ENCODE results near the gene ENPP6.
A peak's percentile ranks its signal among the peaks of the same experiment; 100 is the strongest.

The ENPP6 gene

DNA sequence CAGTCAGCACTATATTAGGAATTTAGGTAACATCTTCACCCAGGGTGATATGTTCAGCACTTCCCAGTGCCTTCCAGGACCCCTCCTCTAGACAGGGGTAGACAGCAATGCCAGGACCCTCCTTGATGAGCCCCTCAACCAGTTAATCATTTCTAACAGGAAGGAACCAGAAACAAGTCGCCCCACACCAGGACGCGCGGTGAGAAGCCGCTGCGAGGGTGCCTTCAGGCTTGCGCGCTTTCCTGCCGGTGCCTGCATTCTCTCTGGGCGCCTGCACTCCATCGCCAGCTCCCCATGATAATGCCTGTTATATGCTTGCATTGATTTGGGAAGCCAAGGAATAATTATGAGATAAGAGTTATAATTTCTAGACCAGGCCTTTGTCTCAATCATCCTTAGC lies 116.0 kb downstream of the ENPP6 start:
- DNase-seq (ENCODE audit: low read depth), result no peak
- no peak overlapping the region for H3K4me3 ChIP-seq (ENCODE audit: low read depth, low read length)
- TF ChIP-seq, protein P1, sequence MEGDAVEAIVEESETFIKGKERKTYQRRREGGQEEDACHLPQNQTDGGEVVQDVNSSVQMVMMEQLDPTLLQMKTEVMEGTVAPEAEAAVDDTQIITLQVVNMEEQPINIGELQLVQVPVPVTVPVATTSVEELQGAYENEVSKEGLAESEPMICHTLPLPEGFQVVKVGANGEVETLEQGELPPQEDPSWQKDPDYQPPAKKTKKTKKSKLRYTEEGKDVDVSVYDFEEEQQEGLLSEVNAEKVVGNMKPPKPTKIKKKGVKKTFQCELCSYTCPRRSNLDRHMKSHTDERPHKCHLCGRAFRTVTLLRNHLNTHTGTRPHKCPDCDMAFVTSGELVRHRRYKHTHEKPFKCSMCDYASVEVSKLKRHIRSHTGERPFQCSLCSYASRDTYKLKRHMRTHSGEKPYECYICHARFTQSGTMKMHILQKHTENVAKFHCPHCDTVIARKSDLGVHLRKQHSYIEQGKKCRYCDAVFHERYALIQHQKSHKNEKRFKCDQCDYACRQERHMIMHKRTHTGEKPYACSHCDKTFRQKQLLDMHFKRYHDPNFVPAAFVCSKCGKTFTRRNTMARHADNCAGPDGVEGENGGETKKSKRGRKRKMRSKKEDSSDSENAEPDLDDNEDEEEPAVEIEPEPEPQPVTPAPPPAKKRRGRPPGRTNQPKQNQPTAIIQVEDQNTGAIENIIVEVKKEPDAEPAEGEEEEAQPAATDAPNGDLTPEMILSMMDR (IDR thresholded peaks at IDR 0.05; ENCODE audit: insufficient read depth, low read depth, low read length, missing control alignments), result no peak

DNA sequence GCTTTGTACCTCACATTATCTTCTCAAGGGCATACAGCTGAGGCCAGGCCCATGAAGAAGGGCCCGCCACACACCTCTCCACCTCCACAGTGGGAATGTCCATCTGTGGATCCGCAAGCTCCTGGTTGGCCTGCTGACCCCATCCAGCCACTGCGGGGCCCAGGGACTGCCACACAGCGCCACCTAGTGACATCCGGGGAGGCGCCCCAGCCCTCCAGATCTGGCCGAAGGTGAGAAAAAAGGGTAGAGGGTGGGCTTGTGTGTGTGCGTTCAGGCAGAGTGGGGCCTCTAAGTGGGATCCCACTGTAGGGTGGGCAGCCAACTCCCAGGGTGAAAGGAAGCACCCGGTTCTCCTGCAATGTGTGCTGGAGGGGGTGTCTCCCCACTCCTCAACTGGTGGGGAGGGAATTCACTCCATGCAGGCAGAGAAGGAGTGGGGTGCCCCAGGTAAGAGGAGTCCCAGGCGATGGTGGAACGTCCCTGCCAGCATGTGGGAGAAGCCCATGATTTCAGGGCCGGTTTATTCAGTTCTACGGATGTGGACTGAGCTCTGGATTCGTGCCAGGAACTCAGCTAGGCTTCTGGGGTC lies 117.3 kb downstream of the ENPP6 start:
- no peak overlapping the region for H3K4me3 ChIP-seq (ENCODE audit: low read depth, low read length)
- peak; percentile 48 for DNase-seq (ENCODE audit: low read depth)
- TF ChIP-seq, protein P1 (IDR thresholded peaks at IDR 0.05; ENCODE audit: insufficient read depth, low read depth, low read length, missing control alignments), result peak; percentile 90

DNA sequence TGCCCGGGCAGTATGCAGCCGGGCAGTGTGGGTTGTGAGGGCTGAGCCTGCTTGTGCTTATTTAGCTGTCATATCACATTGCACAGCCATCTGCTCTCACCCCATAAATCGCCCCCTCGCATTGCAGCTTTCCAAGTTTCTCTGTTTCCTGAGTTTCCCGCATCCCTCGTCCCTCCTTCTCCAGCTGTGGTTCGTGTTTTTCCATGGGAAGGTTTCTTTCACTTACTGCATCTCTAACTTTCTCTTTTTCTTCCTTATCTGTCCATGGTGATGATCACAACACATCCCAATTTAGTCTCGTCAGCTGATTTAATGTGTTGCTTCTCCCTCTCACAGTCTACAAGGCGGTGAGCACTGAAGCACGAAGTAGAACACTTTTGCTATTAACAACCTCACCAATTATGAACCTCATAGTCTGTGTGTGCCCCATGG lies 118.1 kb downstream of the ENPP6 start:
- DNase-seq (ENCODE audit: low read depth), result no peak
- TF ChIP-seq, protein P1 (IDR thresholded peaks at IDR 0.05; ENCODE audit: insufficient read depth, low read depth, low read length, missing control alignments), result no peak
- H3K4me3 ChIP-seq (ENCODE audit: low read depth, low read length), result no peak overlapping the region

DNA sequence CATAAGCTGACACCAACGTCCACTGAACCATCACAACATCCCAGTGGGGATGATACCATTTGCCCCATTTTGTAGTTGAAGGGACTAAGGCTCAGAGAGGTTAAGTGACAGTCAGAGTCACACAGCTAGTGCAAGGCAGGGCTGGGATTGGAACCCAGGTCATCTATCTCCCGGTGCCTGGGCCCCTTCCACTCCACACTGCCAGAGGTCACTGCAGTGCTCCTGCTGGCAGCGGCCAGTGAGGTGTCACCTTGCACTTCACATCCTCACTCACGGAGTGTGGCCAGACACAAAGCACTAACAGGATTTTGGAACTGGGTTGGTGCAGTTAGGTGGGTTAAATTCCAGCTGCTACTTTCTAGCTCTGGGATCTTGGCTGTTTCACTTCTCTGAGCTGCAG lies 118.7 kb downstream of the ENPP6 start:
- no peak overlapping the region for H3K4me3 ChIP-seq (ENCODE audit: low read depth, low read length)
- TF ChIP-seq, protein P1 (IDR thresholded peaks at IDR 0.05; ENCODE audit: insufficient read depth, low read depth, low read length, missing control alignments), result no peak
- DNase-seq (ENCODE audit: low read depth), result no peak

DNA sequence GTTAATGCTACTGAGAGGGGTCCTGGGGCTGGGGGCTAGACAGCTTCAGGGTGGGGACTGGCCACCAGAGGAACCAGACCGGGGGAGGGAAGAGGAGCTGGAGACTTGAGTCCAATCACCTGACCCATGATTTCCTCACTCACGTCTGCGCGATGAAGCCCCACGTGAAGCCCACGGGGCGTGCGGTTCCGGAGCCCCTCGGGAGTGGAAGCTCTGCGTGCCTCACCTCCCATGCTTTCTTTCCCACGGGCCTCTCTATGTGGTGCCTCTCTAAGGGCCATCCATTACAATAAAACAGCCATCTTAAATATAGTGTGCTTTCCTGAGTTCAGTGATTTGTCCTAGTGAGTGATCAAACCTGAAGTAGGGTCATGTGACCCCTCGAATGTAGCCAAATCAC lies 119.9 kb downstream of the ENPP6 start:
- DNase-seq (ENCODE audit: low read depth), result no peak
- TF ChIP-seq, protein P1 (IDR thresholded peaks at IDR 0.05; ENCODE audit: insufficient read depth, low read depth, low read length, missing control alignments), result no peak
- H3K4me3 ChIP-seq (ENCODE audit: low read depth, low read length), result no peak overlapping the region

DNA sequence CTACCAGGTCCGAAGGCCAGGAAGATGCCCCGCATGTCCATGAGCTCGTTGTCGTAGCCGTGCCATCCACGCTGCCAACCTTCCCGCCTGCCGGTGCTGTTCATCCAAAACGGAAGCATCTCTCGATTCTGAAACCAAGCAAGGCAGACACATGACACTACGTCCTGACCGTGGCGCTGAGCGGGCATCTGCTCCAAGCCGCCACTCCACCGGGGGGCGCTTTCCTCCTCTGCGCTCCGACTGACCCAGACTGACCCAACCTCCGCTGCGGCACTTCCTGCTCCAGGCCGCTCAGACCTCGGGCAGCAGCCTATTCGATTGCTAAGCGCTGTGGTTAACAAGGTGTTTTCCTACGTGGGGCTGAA lies 120.5 kb downstream of the ENPP6 start:
- TF ChIP-seq, protein P1 (IDR thresholded peaks at IDR 0.05; ENCODE audit: insufficient read depth, low read depth, low read length, missing control alignments), result peak; percentile 14
- peak; percentile 49 for DNase-seq (ENCODE audit: low read depth)
- no peak overlapping the region for H3K4me3 ChIP-seq (ENCODE audit: low read depth, low read length)

DNA sequence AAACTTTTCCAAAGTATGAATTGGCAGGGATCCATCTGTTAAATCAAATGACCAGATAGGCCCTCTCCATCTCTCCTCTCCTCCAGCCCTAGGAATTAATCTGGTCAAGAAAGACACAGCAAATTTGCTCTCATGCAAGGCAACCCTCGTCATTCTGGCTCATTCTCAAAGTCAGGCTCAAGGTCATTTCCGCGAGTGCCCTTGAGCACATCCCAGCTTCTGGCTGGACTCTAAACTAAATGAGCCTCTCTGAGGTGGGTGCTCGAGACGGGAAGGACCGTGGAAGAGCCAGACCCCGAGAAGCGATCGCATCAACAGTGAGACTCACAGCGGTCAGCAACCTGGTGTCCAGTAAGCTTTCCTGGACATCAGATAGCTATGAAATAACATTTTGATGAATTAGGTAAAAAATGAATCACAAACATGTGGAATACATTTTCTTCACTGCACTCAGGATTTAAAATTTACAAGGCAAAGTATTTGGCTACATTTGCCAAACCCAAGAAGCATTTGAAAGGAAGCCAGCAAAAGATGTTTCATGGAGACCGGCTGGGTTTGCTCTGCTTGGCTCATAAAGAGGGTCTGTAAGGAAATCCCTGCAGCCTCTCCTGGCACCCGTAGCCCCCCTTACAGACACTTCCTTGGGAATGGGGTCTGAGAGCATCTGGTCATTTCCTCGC lies 121.0 kb downstream of the ENPP6 start:
- H3K4me3 ChIP-seq (ENCODE audit: low read depth, low read length), result no peak overlapping the region
- no peak for DNase-seq (ENCODE audit: low read depth)
- TF ChIP-seq, protein P1 (IDR thresholded peaks at IDR 0.05; ENCODE audit: insufficient read depth, low read depth, low read length, missing control alignments), result no peak
